Uterine smooth muscle cell (primary cell): Measurements from ENCODE around the gene ARHGEF35. TPM values are rescaled to one million over a fixed set of nuclear protein-coding genes. Genes with fewer than 3 reads are reported as not detected.

ENCODE experiments used
- total RNA-seq: library from RNA; depleted of rRNA; stranded (reverse); fragments of >200 nt; gene quantifications from 2 replicates; pipeline ENCODE4 v1.2.3, GENCODE V29; 2014

Gene ARHGEF35
- total RNA-seq = 1.5 and 2.1 TPM in 2 replicates

GRCh38 chr7:144195212-144195872, at the start of gene ARHGEF35:
Gene ARHGEF35 (minus strand): TSS chr7:144195833. CDS start chr7:144188383, 7,450 bp downstream.

DNA sequence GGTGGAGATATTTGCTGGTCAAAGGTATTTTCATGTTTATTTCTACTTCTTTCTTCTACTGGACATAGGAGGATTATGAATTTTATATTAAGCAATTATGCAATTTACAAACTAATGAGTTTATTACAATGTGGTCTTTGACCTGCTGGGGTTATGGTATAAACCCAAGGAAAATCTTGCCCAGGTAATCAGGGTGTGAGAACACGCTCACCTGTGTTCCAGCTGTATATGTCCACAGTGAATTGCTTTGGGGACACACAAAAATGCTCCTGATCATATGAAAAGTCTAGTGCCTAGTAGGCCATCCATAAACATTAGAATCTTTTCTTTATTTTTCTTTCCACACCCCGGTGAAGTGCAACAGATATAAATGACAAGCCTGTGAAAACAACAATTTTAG, 43.7 kb upstream of the ARHGEF35 start, which contains the start of gene OR2A42:
Gene OR2A42 (minus strand): TSS at position 241 of the 400 bp plus-strand sequence. CDS start 6,762 bp downstream, outside the sequence.

GRCh38 chr7:144183166-144183565, 12.5 kb downstream of the ARHGEF35 start, which contains the start of gene CTAGE4:
Gene CTAGE4 (plus strand): TSS chr7:144183466. CDS start chr7:144183504, 38 bp downstream.

Other genes starting within 250 kb of the ARHGEF35 start
- under 0.01 TPM in 1 of 2 replicates, not detected in the other for gene OR2F1, start 241.0 kb downstream of the ARHGEF35 start, total RNA-seq
- gene OR6B1, start 195.5 kb downstream of the ARHGEF35 start, total RNA-seq = under 0.01 TPM in 1 of 2 replicates, not detected in the other
- gene OR2A5, start 146.9 kb downstream of the ARHGEF35 start, total RNA-seq = not detected in 2 replicates
- gene OR2A25, start 126.0 kb downstream of the ARHGEF35 start, total RNA-seq = not detected in 2 replicates
- gene OR2A12, start 109.6 kb downstream of the ARHGEF35 start, total RNA-seq = not detected in 2 replicates
- gene OR2A2, start 86.2 kb downstream of the ARHGEF35 start, total RNA-seq = not detected in 2 replicates
- gene OR2A14, start 72.7 kb downstream of the ARHGEF35 start, total RNA-seq = not detected in 2 replicates
- gene CTAGE4, start 12.4 kb downstream of the ARHGEF35 start, total RNA-seq = 1.7 TPM in 1 of 2 replicates, not detected in the other
- under 0.01 TPM in 1 of 2 replicates, not detected in the other for gene OR2A42, start 43.8 kb upstream of the ARHGEF35 start, total RNA-seq
- 0.12 TPM in 1 of 2 replicates, not detected in the other for gene OR2A7, start 69.0 kb upstream of the ARHGEF35 start, total RNA-seq
- 0.44 TPM in 1 of 2 replicates, not detected in the other for gene CTAGE8, start 73.5 kb upstream of the ARHGEF35 start, total RNA-seq
- gene OR2A1, start 116.6 kb upstream of the ARHGEF35 start, total RNA-seq = not detected in 2 replicates
- 1.3 and 3.4 TPM in 2 replicates for gene ARHGEF5, start 159.6 kb upstream of the ARHGEF35 start, total RNA-seq
- gene NOBOX, start 207.9 kb upstream of the ARHGEF35 start, total RNA-seq = not detected in 2 replicates